NCI-H460 (cell line): Measurements from ENCODE around the gene FAM83F. TPM values are rescaled to one million over a fixed set of nuclear protein-coding genes. Genes with fewer than 3 reads are reported as not detected.
"Not testable (repeated sequence)": the region's sequence is repeated elsewhere in the genome, so short reads cannot be mapped to it uniquely, and the experiment has no call there.

Source experiments
- DNase-seq: peaks from one replicate; pipeline ENCODE4 v3.0.0-alpha.2; 2016; ENCODE audit warnings: low read depth; ENCODE audit errors: extremely low read depth
- total RNA-seq: library from RNA; depleted of rRNA; stranded (reverse); fragments of >200 nt; shearing (Covaris generic); gene quantifications from 2 replicates; pipeline ENCODE4 v1.2.3, GENCODE V29; 2014

Gene FAM83F
- total RNA-seq, 1 experiment from 2014 or later = 0.07 TPM

DNA sequence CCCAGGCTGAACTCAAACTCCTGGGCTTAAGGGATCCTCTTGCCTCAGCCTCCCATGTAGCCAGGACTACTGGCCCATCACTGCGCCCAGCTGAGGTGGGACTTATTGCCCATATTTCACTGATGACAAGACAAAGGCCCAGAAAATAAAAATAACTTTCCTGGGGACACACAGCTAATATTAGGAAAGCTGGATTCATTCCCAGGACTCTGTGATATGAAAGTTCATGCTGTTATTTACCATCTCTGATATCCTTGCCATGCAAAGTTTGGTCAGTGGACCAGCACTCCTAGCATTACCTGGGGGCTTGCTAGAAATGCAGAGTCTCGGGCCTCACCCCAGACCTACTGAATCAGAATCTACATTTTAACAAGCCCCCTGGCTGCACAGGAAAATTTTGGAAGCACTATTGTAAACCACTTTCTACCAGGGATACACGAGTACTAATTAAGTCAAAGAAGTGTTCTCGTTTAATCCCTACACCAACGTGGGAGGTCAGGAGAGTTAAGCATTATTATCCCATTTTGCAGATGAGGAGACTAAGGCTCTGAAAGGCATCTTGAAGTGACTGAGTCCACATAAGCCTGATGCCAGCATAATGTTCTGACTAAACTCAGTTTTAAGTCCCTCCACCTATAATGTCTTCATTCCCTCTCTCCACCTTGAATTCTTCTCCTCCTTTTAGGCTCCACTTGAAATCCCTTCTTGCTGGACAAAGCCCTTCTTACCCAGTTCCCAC lies 2.5 kb upstream of the FAM83F start:
- no peak for DNase-seq

GRCh38 chr22:39992894-39993293 lies 1.9 kb upstream of the FAM83F start:
- not testable (repeated sequence) for DNase-seq

- DNase-seq = no peak
Observed at GRCh38 chr22:39994041-39994565, 651 bp upstream of the FAM83F start.

- no peak for DNase-seq
Observed at GRCh38 chr22:39995393-39996252, 869 bp downstream of the FAM83F start.

DNA sequence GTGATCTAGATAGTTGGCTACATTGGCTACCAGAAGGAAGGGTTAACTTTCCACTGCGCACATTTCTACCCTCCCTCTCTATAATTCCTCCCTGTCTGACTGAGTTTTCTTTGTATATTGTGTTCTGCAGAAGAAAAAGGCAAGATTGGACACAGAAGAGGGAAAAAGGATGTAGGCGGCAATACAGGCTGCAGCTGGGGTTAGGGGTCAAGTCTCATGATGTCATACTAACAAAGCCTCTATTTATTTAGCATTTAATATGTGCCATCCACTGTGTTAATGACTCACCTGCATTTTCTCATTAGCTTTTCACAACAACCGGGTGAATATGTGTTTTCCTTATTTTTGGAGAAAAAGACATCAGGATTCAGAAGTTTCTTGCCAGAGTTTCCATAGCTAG lies 2.0 kb downstream of the FAM83F start:
- DNase-seq = no peak

DNA sequence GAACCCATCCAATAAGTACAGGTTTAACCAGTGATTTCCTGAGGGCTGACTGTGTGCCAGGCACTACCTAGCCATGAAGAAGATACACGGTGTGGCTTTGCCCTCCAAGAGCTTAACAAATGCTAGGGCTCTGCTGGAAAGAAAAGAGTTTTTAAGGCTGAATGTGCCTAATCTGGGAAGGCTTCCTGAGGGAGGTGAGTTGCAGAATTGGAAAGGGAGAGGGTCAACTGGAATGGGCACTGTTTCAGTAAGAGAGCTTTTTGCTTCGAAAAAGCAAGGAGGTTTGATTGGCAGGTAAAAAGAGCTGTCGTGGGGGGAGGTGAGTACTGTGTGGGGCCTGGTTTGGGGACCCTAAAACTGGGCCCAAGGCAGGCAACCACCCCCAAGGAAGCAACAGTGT lies 2.7 kb downstream of the FAM83F start:
- DNase-seq = no peak

GRCh38 chr22:39997939-39998726 lies 3.4 kb downstream of the FAM83F start:
- no peak for DNase-seq

GRCh38 chr22:39999144-39999757 lies 4.5 kb downstream of the FAM83F start:
- peak; percentile 24 for DNase-seq

DNA sequence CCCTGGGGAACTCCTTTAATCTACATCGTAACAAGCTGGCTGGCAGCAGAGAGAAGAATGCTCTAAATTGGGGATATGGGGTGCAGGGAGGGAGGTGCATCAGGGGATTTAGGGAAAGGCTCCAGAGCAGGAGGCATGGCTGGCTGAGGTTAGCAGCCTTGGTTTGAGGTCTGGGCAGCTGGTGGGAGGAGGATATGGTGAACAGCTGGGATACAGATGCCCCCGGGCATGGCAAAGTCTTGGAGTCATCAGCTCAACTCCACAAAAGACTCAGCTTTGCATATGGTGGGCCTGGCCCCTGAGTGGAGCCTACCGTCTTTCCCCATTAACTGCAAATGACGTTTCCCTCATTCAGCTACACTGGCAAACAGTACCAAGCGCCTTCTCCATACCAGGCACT lies 5.4 kb downstream of the FAM83F start:
- no peak for DNase-seq

DNA sequence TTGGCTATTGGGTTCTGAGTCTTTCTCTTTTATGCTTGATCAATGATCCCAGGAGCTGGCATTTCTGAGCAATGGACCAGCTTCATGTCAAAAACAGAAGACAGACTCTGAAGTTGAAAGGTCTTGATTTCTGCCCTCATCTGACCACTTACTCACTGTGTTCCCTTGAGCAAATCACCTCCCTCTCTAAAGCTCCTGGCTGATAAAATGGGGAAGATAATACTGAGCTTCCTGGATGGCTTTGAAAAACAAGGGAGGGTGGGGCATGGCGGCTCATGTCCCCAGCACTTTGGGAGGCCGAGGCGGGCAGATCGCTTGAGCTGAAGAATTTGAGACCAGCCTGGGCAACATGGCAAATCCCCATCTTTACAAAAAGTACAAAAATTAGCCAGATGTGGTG lies 6.4 kb downstream of the FAM83F start:
- no peak for DNase-seq

GRCh38 chr22:40001800-40002577 lies 7.2 kb downstream of the FAM83F start:
- DNase-seq = no peak

- DNase-seq = no peak
Observed at GRCh38 chr22:40002935-40003715, 8.4 kb downstream of the FAM83F start.

DNA sequence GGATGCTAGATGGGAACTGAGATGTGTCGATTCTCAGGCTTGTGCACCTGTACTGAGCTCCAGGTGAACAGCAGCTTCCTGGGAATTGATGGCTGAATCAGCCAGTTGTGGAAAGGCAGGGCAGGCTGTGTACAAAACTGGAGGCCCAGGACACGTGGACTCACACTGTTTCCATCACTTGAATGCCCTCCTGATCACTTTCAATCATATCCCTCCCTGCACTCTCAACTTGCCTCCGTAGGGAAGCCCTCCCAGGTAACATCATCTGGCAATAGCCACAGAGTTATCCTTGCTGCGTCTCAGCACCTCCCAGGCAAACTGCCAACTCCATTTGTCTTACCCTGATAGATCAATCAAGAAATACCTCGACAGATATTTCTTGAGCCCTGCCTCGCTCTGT lies 10.1 kb downstream of the FAM83F start:
- no peak for DNase-seq

DNA sequence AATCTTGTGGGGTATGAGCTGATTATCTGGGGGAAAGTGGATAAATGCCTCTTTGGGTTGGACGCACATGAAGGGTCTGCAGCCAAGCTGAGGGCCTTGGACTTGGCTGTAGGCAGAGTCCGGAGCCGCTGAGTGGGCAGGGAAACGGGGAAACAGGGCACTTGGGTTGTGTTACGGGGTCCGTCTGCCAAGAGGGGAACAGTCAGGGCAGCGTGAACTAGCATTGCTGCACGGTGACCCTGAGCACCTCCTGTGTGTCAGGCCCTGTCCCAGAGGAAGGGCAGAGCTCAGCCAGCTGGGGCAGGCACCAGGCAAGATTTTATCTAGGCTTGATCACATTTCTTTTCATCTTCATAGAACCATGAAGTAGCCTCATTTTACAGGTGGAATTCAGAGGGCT lies 11.9 kb downstream of the FAM83F start:
- no peak for DNase-seq

GRCh38 chr22:40007853-40008710 lies 13.3 kb downstream of the FAM83F start:
- DNase-seq = peak; percentile 24

DNA sequence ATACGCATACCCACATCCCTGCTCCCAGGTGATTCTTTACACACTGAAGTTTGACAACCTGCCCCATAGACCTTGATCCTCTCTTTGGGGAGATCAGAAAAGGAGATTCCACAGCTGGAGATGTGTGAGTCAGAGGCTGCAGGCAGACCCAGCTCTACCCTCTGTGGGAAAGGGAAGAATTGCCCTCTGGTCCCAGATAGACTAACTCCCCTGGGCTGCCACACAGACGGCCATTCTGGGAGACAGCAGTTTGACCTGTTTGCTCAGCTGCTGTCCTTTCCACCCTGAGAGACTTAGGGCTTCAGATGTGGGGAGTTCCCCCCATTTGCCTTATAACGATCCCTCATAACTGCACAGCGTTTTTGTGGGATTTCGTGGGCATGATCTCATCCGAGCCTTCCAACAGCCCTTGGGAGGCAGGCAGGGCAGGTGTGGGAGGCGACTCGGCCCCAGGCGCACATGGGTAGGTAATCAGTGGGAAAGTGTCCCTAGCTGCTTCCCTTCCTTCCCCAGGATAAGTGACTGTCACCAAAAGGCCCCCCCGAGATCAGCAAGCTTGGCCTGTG lies 14.1 kb downstream of the FAM83F start:
- DNase-seq = no peak

- no peak for DNase-seq
Observed at GRCh38 chr22:40009292-40009774, 14.6 kb downstream of the FAM83F start.
